HAP-1 (cell line): ENCODE data around the gene FAM185A.

Experiments
- DNase-seq, 2 experiments: peaks; one replicate each; pipeline ENCODE4 v3.0.0-alpha.2; 2016 to 2020; ENCODE audit warnings: low spot score in 2 of 2
- H3K27me3 ChIP-seq: fragments of 250-450 bp; sonication (Bioruptor Pico); 2 replicates; pipeline ENCODE4 v1.5.1; 2020; ENCODE audit warnings: low read depth, mild to moderate bottlenecking, moderate library complexity
- H3K36me3 ChIP-seq: fragments of 250-450 bp; sonication (Bioruptor Pico); replicated peaks from 2 replicates; pipeline ENCODE4 v1.5.1; 2020; ENCODE audit warnings: mild to moderate bottlenecking
- H3K4me1 ChIP-seq: fragments of 250-450 bp; sonication (Bioruptor Pico); 2 replicates; pipeline ENCODE4 v1.5.1; 2020; ENCODE audit warnings: mild to moderate bottlenecking
- H3K4me3 ChIP-seq: fragments of 250-450 bp; sonication (Bioruptor Pico); 2 replicates; pipeline ENCODE4 v1.5.1; 2020; ENCODE audit warnings: mild to moderate bottlenecking, moderate library complexity
- H3K9me3 ChIP-seq: fragments of 250-450 bp; sonication (Bioruptor Pico); 2 replicates; pipeline ENCODE4 v1.5.1; 2020; ENCODE audit warnings: mild to moderate bottlenecking, moderate library complexity
- in situ Hi-C: fragments of 300-500 bp; cut with MboI; formaldehyde crosslinking; loops from 3 replicates; pipeline ENCODE4 v1.14.3; 2020; ENCODE audit warnings: low sequenced_read_pairs, inconsistent platforms, mixed read lengths

FAM185A gene

GRCh38 chr7:102849079-102849478, 100.3 kb downstream of the FAM185A start:
- no peaks in the 10 kb centered on the region for H3K36me3 ChIP-seq
- H3K4me3 ChIP-seq = no peak overlapping the region
- H3K4me1 ChIP-seq = no peaks in the 10 kb centered on the region
- no peak for DNase-seq
- H3K27me3 ChIP-seq = 0 out of 2 replicates have a peak, but pooled peaks cover 3% of the 10 kb centered on the region
- in situ Hi-C loops = no loop called here
- no peaks in the 10 kb centered on the region for H3K9me3 ChIP-seq

- DNase-seq = no peak
- Histone ChIP-seq H3K4me1 (no peaks in the 10 kb centered on the region), H3K27me3 (0 out of 2 replicates have a peak, but pooled peaks cover 3% of the 10 kb centered on the region), H3K36me3 (no peaks in the 10 kb centered on the region), H3K4me3 (no peak overlapping the region), H3K9me3 (no peaks in the 10 kb centered on the region)
- in situ Hi-C loops = no loop called here
Observed at GRCh38 chr7:102849538-102849937, 100.7 kb downstream of the FAM185A start.

DNA sequence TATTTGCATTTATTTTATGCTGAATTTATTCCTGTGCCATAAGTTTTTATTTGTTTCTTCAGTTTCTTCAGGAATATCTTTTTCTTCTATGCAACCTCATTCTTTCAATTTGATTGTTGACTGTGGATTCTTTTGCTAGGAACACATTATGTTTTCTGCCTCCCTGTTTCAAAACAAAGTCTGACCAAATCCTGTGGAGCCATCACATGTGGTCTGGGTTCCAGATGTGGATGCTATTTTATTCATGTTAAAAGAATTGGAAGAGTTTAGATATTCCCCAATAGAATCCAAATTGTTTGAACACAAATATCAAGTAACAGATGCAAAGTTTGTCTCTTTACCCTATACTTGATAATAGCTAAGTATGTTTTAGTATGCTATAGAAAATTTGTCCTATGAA, 107.2 kb downstream of the FAM185A start:
- DNase-seq = no peak
- in situ Hi-C loops = no loop called here
- no peaks in the 10 kb centered on the region for H3K36me3 ChIP-seq
- H3K27me3 ChIP-seq = no peaks in the 10 kb centered on the region
- H3K4me3 ChIP-seq = no peak overlapping the region
- H3K4me1 ChIP-seq = no peaks in the 10 kb centered on the region
- H3K9me3 ChIP-seq = no peaks in the 10 kb centered on the region
